Measurements from ENCODE around the gene CDC7.

DNA sequence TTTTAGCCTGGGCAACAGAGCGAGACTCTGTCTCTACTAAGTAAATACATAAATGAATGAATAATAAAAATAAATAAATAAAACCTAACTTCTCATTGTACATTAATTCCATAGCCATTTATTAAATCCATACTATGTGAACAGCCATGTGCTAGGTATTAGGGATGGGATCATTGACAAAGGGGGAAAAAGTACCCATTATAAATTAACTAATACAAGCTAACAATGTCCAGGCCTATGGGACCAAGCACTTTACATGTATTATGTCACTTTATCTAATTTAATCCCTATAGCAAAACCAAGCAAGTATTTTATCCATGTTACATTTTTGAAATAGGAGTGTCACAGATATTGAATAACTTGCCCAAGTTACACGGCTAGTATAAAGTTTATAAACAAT is 2.6 kb upstream of the CDC7 start:
- TF ChIP-seq CTCF (IDR thresholded peaks at IDR 0.05) (no peak), POLR2A (IDR thresholded peaks at IDR 0.05) (no peak)
